ENCODE measurements around the gene C10orf53.
"Not testable (repeated sequence)": the region's sequence is repeated elsewhere in the genome, so short reads cannot be mapped to it uniquely, and the experiment has no call there.

C10orf53 gene

GRCh38 chr10:49689882-49690510, 10.5 kb downstream of the C10orf53 start:
- DNase-seq: no peak

- DNase-seq: no peak
Observed at GRCh38 chr10:49690698-49691356, 11.4 kb downstream of the C10orf53 start.

GRCh38 chr10:49691588-49691987, 12.1 kb downstream of the C10orf53 start:
- no peak for DNase-seq

- no peak for DNase-seq
Observed at GRCh38 chr10:49694466-49694865, 15.0 kb downstream of the C10orf53 start.

- DNase-seq: no peak
Observed at GRCh38 chr10:49696311-49696710, 16.9 kb downstream of the C10orf53 start.

- DNase-seq: no peak
Observed at GRCh38 chr10:49698679-49699078, 19.2 kb downstream of the C10orf53 start.

GRCh38 chr10:49700211-49700610, 20.8 kb downstream of the C10orf53 start:
- DNase-seq: no peak

- no peak for DNase-seq
Observed at GRCh38 chr10:49700997-49701396, 21.5 kb downstream of the C10orf53 start.

GRCh38 chr10:49707585-49707984, 28.1 kb downstream of the C10orf53 start:
- no peak for DNase-seq

- no peak for DNase-seq
Observed at GRCh38 chr10:49709934-49710333, 30.5 kb downstream of the C10orf53 start.

GRCh38 chr10:49710966-49711365, 31.5 kb downstream of the C10orf53 start:
- no peak for DNase-seq

- DNase-seq: no peak
Observed at GRCh38 chr10:49711481-49711880, 32.0 kb downstream of the C10orf53 start.

- DNase-seq: no peak
Observed at GRCh38 chr10:49713266-49713665, 33.8 kb downstream of the C10orf53 start.

GRCh38 chr10:49715157-49715556, 35.7 kb downstream of the C10orf53 start:
- DNase-seq: not testable (repeated sequence)

- no peak for DNase-seq
Observed at GRCh38 chr10:49726593-49726992, 47.1 kb downstream of the C10orf53 start.

GRCh38 chr10:49733866-49734265, 54.4 kb downstream of the C10orf53 start:
- DNase-seq: no peak

GRCh38 chr10:49734676-49735075, 55.2 kb downstream of the C10orf53 start:
- DNase-seq: no peak

- DNase-seq: no peak
Observed at GRCh38 chr10:49735161-49735560, 55.7 kb downstream of the C10orf53 start.

- no peak for DNase-seq
Observed at GRCh38 chr10:49735848-49736563, 56.6 kb downstream of the C10orf53 start.

GRCh38 chr10:49736564-49737113, 57.2 kb downstream of the C10orf53 start:
- no peak for DNase-seq

GRCh38 chr10:49737474-49738201, 58.2 kb downstream of the C10orf53 start:
- no peak for DNase-seq

GRCh38 chr10:49738616-49739360, 59.3 kb downstream of the C10orf53 start:
- DNase-seq: no peak
